Limb (tissue), 2 donors: Measurements from ENCODE around the gene KIF4B.
"Not testable (repeated sequence)": the region's sequence is repeated elsewhere in the genome, so short reads cannot be mapped to it uniquely, and the experiment has no call there.

Source experiments
- DNase-seq, 2 donors: peaks; one replicate each; pipeline ENCODE4 v3.0.0-alpha.2; 2016; ENCODE audit errors: extremely low spot score in 2 of 2

Gene KIF4B

GRCh38 chr5:155013526-155013925 is at the start of gene KIF4B:
TSS of gene KIF4B (plus strand) at chr5:155013755. CDS start at chr5:155013860, 105 bp downstream.
- no peak for DNase-seq

- DNase-seq, result no peak
Measured at GRCh38 chr5:154966081-154966841, 47.3 kb upstream of the KIF4B start.

GRCh38 chr5:154966874-154967273 is 46.7 kb upstream of the KIF4B start:
- DNase-seq, result no peak

- DNase-seq, result no peak
Measured at GRCh38 chr5:154967421-154968024, 46.0 kb upstream of the KIF4B start.

GRCh38 chr5:154968953-154969352 is 44.6 kb upstream of the KIF4B start:
- DNase-seq, result no peak

GRCh38 chr5:154970759-154971158 is 42.8 kb upstream of the KIF4B start:
- no peak for DNase-seq

GRCh38 chr5:154971501-154971900 is 42.1 kb upstream of the KIF4B start:
- DNase-seq, result no peak

GRCh38 chr5:154972476-154973080 is 41.0 kb upstream of the KIF4B start:
- DNase-seq, result peak; percentile 49 to 57

GRCh38 chr5:154976082-154976481 is 37.5 kb upstream of the KIF4B start:
- DNase-seq, result not testable (repeated sequence)

GRCh38 chr5:154977409-154977808 is 36.1 kb upstream of the KIF4B start:
- DNase-seq, result no peak

GRCh38 chr5:154978294-154978693 is 35.3 kb upstream of the KIF4B start:
- not testable (repeated sequence) for DNase-seq

GRCh38 chr5:154984946-154985516 is 28.5 kb upstream of the KIF4B start:
- no peak for DNase-seq

GRCh38 chr5:154986151-154986550 is 27.4 kb upstream of the KIF4B start:
- DNase-seq, result no peak

GRCh38 chr5:154989626-154990025 is 23.9 kb upstream of the KIF4B start:
- DNase-seq, result no peak

- no peak for DNase-seq
Measured at GRCh38 chr5:154993461-154993860, 20.1 kb upstream of the KIF4B start.

- DNase-seq, result no peak
Measured at GRCh38 chr5:154995679-154996078, 17.9 kb upstream of the KIF4B start.

GRCh38 chr5:154997746-154998145 is 15.8 kb upstream of the KIF4B start:
- no peak for DNase-seq

GRCh38 chr5:154999865-155000264 is 13.7 kb upstream of the KIF4B start:
- DNase-seq, result no peak

GRCh38 chr5:155001523-155001922 is 12.0 kb upstream of the KIF4B start:
- DNase-seq, result no peak

- not testable (repeated sequence) for DNase-seq
Measured at GRCh38 chr5:155002722-155003121, 10.8 kb upstream of the KIF4B start.

- no peak for DNase-seq
Measured at GRCh38 chr5:155004138-155004744, 9.3 kb upstream of the KIF4B start.

GRCh38 chr5:155006265-155006664 is 7.3 kb upstream of the KIF4B start:
- DNase-seq, result not testable (repeated sequence)
